Nephron progenitor cell (in vitro differentiated cells): ENCODE data around the gene C16orf95.
A peak's percentile ranks its signal among the peaks of the same experiment; 100 is the strongest.

Experiments used
- DNase-seq: peaks from one replicate; pipeline ENCODE4 v3.0.0; 2021
- H3K27ac Mint-ChIP-seq: 2 replicates; pipeline ENCODE4 v1.8.0; 2021; ENCODE audit warnings: mild to moderate bottlenecking, moderate library complexity, mixed read lengths
- H3K27me3 Mint-ChIP-seq: 2 replicates; pipeline ENCODE4 v1.8.0; 2021; ENCODE audit warnings: mild to moderate bottlenecking, low read depth, mixed read lengths; ENCODE audit not compliant: poor library complexity
- H3K36me3 Mint-ChIP-seq: 2 replicates; pipeline ENCODE4 v1.8.0; 2021; ENCODE audit warnings: low read depth, mixed read lengths
- H3K4me1 Mint-ChIP-seq: 2 replicates; pipeline ENCODE4 v1.8.0; 2021; ENCODE audit warnings: mixed read lengths
- H3K4me3 Mint-ChIP-seq: 2 replicates; pipeline ENCODE4 v1.8.0; 2021; ENCODE audit warnings: mild to moderate bottlenecking, moderate library complexity, mixed read lengths
- H3K9me3 Mint-ChIP-seq: 2 replicates; pipeline ENCODE4 v1.8.0; 2021; ENCODE audit warnings: mild to moderate bottlenecking, moderate library complexity, mixed read lengths
- CTCF ChIP-seq: fragments of 200-600 bp; sonication (generic); IDR thresholded peaks from 2 replicates; pipeline ENCODE4 v1.5.0; 2021; ENCODE audit warnings: antibody characterized with exemption

The C16orf95 gene

GRCh38 chr16:87303962-87304521 is 13.2 kb downstream of the C16orf95 start:
- Mint-ChIP-seq H3K4me1 (peaks cover 17% of the 10 kb centered on the region), H3K27me3 (no peaks in the 10 kb centered on the region), H3K36me3 (peaks cover 12% of the 10 kb centered on the region), H3K9me3 (peaks cover 11% of the 10 kb centered on the region), H3K4me3 (no peak overlapping the region), H3K27ac (no peak overlapping the region)
- DNase-seq = no peak
- no peak for TF ChIP-seq CTCF

- H3K4me1 Mint-ChIP-seq = peaks cover 20% of the 10 kb centered on the region
- no peak for DNase-seq
- peaks cover 6% of the 10 kb centered on the region for H3K9me3 Mint-ChIP-seq
- H3K4me3 Mint-ChIP-seq = no peak overlapping the region
- H3K27me3 Mint-ChIP-seq = no peaks in the 10 kb centered on the region
- peaks cover 6% of the 10 kb centered on the region for H3K36me3 Mint-ChIP-seq
- no peak overlapping the region for H3K27ac Mint-ChIP-seq
- TF ChIP-seq CTCF = no peak
Measured at GRCh38 chr16:87303431-87303930, 13.7 kb downstream of the C16orf95 start.

DNA sequence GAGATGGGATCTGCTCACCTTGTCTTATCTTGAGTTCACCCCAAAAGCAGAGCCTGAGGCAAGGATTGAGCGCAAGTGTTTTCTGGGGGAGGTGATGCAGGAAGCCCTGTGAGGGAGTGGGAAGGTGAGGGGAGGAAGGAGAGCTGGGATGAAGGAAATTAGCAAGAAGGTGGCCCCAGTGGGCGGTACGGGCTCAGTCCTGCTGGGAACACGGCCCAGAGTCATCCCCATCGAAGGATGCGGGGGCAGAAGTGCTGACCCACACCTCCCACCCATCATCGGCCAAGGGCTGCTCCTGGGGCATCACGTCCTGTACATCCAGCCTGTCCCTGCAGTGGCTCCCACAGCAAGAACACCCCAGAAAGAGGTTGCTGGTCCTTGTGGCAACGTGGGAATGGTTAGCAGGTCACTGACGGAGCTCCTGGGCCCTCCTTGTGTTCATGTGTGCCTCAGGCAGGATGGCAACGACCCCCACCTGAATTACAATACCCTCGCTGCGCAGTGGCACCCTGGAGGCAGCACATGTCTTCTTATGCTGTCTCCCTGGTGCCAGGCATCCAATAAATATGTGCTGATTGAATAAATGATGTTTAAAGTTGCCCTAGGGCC is 18.2 kb downstream of the C16orf95 start:
- H3K9me3 Mint-ChIP-seq = no peaks in the 10 kb centered on the region
- peaks cover 9% of the 10 kb centered on the region for H3K36me3 Mint-ChIP-seq
- H3K4me3 Mint-ChIP-seq = no peak overlapping the region
- no peak for DNase-seq
- H3K4me1 Mint-ChIP-seq = peaks cover 28% of the 10 kb centered on the region
- H3K27me3 Mint-ChIP-seq = peaks cover 4% of the 10 kb centered on the region
- no peak for TF ChIP-seq CTCF
- H3K27ac Mint-ChIP-seq = no peak overlapping the region

GRCh38 chr16:87297918-87298631 is 19.1 kb downstream of the C16orf95 start:
- Mint-ChIP-seq H3K4me1 (peaks cover 22% of the 10 kb centered on the region), H3K36me3 (peaks cover 12% of the 10 kb centered on the region), H3K27ac (peak overlapping the region; percentile 61), H3K9me3 (no peaks in the 10 kb centered on the region), H3K4me3 (peak overlapping the region; percentile 34), H3K27me3 (peaks cover 4% of the 10 kb centered on the region)
- TF ChIP-seq CTCF = peak; percentile 60
- peak; percentile 79 for DNase-seq

DNA sequence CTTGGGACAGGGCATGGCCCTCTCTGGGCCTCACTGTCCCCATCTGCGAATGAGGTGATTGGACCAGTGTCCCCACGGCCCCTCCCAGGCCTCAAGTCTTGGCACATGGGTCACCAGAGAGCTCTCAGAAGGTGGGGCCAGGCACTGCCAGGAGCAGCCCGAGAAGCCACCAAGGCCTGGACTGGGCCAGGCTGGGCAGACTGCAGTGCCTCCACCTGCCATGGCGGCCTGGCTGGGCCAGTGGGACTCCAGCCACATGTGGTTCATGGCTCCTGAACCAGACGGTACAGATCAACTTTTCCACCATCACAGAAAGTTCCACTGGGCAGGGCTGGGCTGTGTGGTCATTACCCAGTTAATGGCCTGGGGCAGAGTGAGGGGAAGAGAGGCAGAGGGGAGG is 19.8 kb downstream of the C16orf95 start:
- H3K4me3 Mint-ChIP-seq = no peak overlapping the region
- peaks cover 4% of the 10 kb centered on the region for H3K9me3 Mint-ChIP-seq
- TF ChIP-seq CTCF = no peak
- peaks cover 22% of the 10 kb centered on the region for H3K4me1 Mint-ChIP-seq
- peaks cover 4% of the 10 kb centered on the region for H3K27me3 Mint-ChIP-seq
- H3K36me3 Mint-ChIP-seq = peaks cover 17% of the 10 kb centered on the region
- DNase-seq = no peak
- H3K27ac Mint-ChIP-seq = no peak overlapping the region
